ENCODE measurements around the gene LANCL2.

Gene LANCL2

DNA sequence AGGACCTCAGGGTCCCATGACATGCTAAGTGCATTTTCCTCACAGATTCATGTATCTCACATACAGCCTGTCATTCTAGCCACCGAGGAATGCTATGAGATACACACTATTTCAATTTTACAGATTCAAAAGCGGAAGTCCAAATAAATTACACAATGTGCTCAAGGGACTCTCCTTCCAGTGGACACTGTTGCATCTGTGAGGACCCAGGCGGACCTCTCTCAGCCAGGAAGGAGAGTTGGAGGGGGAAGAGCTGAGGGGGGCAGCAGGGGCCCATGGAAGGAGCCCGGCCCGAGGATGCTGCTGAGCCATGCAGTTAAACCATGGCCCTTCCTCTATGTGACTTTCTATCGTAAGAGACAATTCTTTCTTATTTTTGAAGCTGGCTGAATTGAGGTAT, 113.6 kb downstream of the LANCL2 start:
- Histone ChIP-seq H3K27me3 (replicated peaks) (no peaks in the 10 kb centered on the region), H3K27ac (peak overlapping the region; percentile 56), H3K36me3 (replicated peaks) (peaks cover 10% of the 10 kb centered on the region), H3K4me3 (ENCODE audit: low read depth, low read length) (no peak overlapping the region)
- TF ChIP-seq, protein P1, sequence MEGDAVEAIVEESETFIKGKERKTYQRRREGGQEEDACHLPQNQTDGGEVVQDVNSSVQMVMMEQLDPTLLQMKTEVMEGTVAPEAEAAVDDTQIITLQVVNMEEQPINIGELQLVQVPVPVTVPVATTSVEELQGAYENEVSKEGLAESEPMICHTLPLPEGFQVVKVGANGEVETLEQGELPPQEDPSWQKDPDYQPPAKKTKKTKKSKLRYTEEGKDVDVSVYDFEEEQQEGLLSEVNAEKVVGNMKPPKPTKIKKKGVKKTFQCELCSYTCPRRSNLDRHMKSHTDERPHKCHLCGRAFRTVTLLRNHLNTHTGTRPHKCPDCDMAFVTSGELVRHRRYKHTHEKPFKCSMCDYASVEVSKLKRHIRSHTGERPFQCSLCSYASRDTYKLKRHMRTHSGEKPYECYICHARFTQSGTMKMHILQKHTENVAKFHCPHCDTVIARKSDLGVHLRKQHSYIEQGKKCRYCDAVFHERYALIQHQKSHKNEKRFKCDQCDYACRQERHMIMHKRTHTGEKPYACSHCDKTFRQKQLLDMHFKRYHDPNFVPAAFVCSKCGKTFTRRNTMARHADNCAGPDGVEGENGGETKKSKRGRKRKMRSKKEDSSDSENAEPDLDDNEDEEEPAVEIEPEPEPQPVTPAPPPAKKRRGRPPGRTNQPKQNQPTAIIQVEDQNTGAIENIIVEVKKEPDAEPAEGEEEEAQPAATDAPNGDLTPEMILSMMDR (IDR thresholded peaks at IDR 0.05; ENCODE audit: low read depth, low read length, missing control alignments): no peak
- in situ Hi-C loops (cut with HindIII; ENCODE audit: low pct_ligation_motif_present, low sequenced_read_pairs): no loop called here
- no peak for DNase-seq

DNA sequence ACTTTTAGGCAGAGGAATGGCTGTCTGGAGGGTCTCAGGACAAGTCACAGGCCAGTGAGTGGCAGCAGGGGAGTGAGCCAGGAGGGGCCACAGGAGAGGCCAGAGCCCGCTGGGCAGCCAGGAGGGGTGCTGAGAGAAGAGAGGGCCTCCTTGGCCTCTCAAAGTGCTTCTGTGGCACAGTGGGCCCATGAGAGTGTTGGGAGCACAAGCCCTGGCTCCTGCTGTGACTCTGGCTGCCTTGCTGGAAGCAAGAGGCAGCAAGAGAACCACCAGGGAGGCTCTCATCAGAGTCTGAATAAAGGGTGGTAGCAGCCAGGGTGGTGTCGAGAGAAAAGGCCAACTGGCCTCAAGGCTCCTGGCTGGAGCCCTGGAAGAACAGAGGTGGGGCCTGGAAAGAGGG, 116.0 kb downstream of the LANCL2 start:
- Histone ChIP-seq H3K36me3 (replicated peaks) (peaks cover 15% of the 10 kb centered on the region), H3K4me3 (ENCODE audit: low read depth, low read length) (no peak overlapping the region), H3K27me3 (replicated peaks) (no peaks in the 10 kb centered on the region), H3K27ac (no peak overlapping the region)
- no peak for DNase-seq
- TF ChIP-seq, protein P1 (IDR thresholded peaks at IDR 0.05; ENCODE audit: low read depth, low read length, missing control alignments): no peak
- in situ Hi-C loops (cut with HindIII; ENCODE audit: low pct_ligation_motif_present, low sequenced_read_pairs): no loop called here

DNA sequence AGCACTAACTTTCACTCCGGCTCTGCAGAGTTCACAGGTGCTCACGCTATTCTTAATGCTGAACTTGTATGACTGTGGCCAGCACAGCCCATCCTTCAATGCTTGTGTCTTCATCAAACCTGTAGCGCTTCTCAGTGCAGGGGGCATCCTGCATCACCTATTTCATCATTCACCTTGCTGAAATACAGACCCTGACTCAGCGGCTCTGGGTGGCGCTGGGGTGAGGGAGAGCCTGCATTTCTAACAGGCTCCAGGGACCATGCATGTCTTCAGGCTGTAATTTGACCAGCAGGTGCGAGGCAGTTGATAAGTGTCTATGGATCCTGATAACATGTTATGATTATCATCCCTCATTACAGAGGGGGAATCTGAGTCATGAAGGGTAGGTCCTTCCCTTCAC, 117.9 kb downstream of the LANCL2 start:
- TF ChIP-seq, protein P1 (IDR thresholded peaks at IDR 0.05; ENCODE audit: low read depth, low read length, missing control alignments): no peak
- Histone ChIP-seq H3K4me3 (ENCODE audit: low read depth, low read length) (no peak overlapping the region), H3K27ac (no peak overlapping the region), H3K36me3 (replicated peaks) (peaks cover 10% of the 10 kb centered on the region), H3K27me3 (replicated peaks) (no peaks in the 10 kb centered on the region)
- in situ Hi-C loops (cut with HindIII; ENCODE audit: low pct_ligation_motif_present, low sequenced_read_pairs): no loop called here
- DNase-seq: no peak
